Smooth muscle cell (in vitro differentiated cells): ENCODE data around the gene MVB12A. TPM values are rescaled to one million over a fixed set of nuclear protein-coding genes. Genes with fewer than 3 reads are reported as not detected.

Experiments used
- DNase-seq: peaks from one replicate; lab custom pipeline; 2025; ENCODE audit not compliant: unreplicated experiment; lab: John Stamatoyannopoulos, UW
- H2AFZ ChIP-seq: fragments of 200-600 bp; sonication (generic); 2 replicates; pipeline ENCODE4 v1.6.0; 2016; ENCODE audit warnings: antibody characterized with exemption, low read depth, mild to moderate bottlenecking
- H3F3A ChIP-seq: fragments of 200-600 bp; sonication (generic); 2 replicates; pipeline ENCODE4 v1.6.0; 2017; ENCODE audit warnings: antibody characterized with exemption, low read depth
- H3K27ac ChIP-seq: fragments of 200-600 bp; sonication (generic); 2 replicates; pipeline ENCODE4 v1.5.1; 2016; ENCODE audit warnings: low read depth, mild to moderate bottlenecking
- H3K27me3 ChIP-seq: fragments of 200-600 bp; sonication (generic); 2 replicates; pipeline ENCODE4 v1.6.1; 2016; ENCODE audit warnings: low read depth, mild to moderate bottlenecking
- H3K36me3 ChIP-seq: fragments of 200-600 bp; sonication (generic); 2 replicates; pipeline ENCODE4 v1.5.1; 2016; ENCODE audit warnings: low read depth
- H3K4me1 ChIP-seq: fragments of 200-600 bp; sonication (generic); 2 replicates; pipeline ENCODE4 v1.5.1; 2016; ENCODE audit warnings: low read depth
- H3K4me2 ChIP-seq: fragments of 200-600 bp; sonication (generic); 2 replicates; pipeline ENCODE4 v1.6.0; 2016; ENCODE audit warnings: mild to moderate bottlenecking
- H3K4me3 ChIP-seq: fragments of 200-600 bp; sonication (generic); 2 replicates; pipeline ENCODE4 v1.5.1; 2016; ENCODE audit warnings: mild to moderate bottlenecking
- H3K79me2 ChIP-seq: fragments of 200-600 bp; sonication (generic); 2 replicates; pipeline ENCODE4 v1.6.0; 2016; ENCODE audit warnings: low read depth, mild to moderate bottlenecking
- H3K9ac ChIP-seq: fragments of 200-600 bp; sonication (generic); 2 replicates; pipeline ENCODE4 v1.6.0; 2016; ENCODE audit warnings: low read depth
- H3K9me3 ChIP-seq: fragments of 200-600 bp; sonication (generic); replicated peaks from 2 replicates; pipeline ENCODE4 v1.5.1; 2016; ENCODE audit warnings: low read depth
- H4K20me1 ChIP-seq: fragments of 200-600 bp; sonication (generic); 2 replicates; pipeline ENCODE4 v1.6.0; 2016; ENCODE audit warnings: low read depth
- CTCF ChIP-seq: fragments of 200-600 bp; sonication (generic); IDR thresholded peaks from 2 replicates; pipeline ENCODE4 v1.5.1; 2017; ENCODE audit warnings: borderline replicate concordance, mild to moderate bottlenecking, antibody characterized with exemption; ENCODE audit not compliant: insufficient read depth, poor library complexity, severe bottlenecking
- WGBS: methylation state at CpG from one replicate; pipeline ENCODE4 v1.1.7; 2016; ENCODE audit warnings: low lambda C conversion rate; 5-methylcytosine and 5-hydroxymethylcytosine counted together
- polyA plus RNA-seq: library from polyadenylated mRNA; unstranded; fragments of >200 nt; fragmentation: Nextera tagmentation; extraction: Ambion mirVana; gene quantifications from 2 replicates; pipeline ENCODE4 v1.2.1, GENCODE V29; 2016
- total RNA-seq: library from RNA; depleted of rRNA; stranded (reverse); fragments of >200 nt; gene quantifications from 2 replicates; pipeline ENCODE4 v1.2.3, GENCODE V29; 2014

Gene MVB12A
- total and polyA plus RNA-seq, 2 experiments from 2014 or later, result 68.1 to 98.1 TPM

DNA sequence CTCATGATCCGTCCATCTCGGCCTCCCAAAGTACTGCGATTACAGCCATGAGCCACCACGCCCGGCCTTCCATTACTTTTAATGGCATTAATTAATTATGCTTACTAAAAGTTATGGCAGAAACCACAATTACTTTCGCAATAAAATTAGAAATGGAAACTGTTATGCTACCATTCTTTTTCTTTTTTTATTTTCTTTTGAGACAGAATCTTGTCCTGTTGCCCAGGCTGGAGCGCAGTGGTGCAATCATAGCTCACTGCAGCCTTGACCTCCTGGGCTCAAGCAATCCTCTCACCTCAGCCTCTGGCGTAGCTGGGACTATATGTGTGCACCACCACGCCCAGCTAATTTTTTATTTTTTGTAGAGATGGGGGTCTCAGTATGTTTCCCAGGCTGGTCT, 9.9 kb upstream of the MVB12A start:
- H3K4me2 ChIP-seq, result no peak overlapping the region
- H3K79me2 ChIP-seq, result no peaks in the 10 kb centered on the region
- no peak for DNase-seq
- TF ChIP-seq CTCF, result no peak
- no peak overlapping the region for H3K4me3 ChIP-seq
- H3K9ac ChIP-seq, result no peak overlapping the region
- peaks cover 5% of the 10 kb centered on the region for H3F3A ChIP-seq
- H2AFZ ChIP-seq, result no peak overlapping the region
- H3K27me3 ChIP-seq, result no peaks in the 10 kb centered on the region
- H4K20me1 ChIP-seq, result no peaks in the 10 kb centered on the region
- 98% methylated on average over 9 of the region's 9 CpGs for WGBS
- no peaks in the 10 kb centered on the region for H3K9me3 ChIP-seq
- H3K27ac ChIP-seq, result no peak overlapping the region
- H3K36me3 ChIP-seq, result no peaks in the 10 kb centered on the region
- peaks cover 18% of the 10 kb centered on the region for H3K4me1 ChIP-seq

- Histone ChIP-seq H3K36me3 (no peaks in the 10 kb centered on the region), H3K27ac (no peak overlapping the region), H2AFZ (no peak overlapping the region), H3K79me2 (no peaks in the 10 kb centered on the region), H3K4me2 (no peak overlapping the region), H3F3A (peaks cover 5% of the 10 kb centered on the region), H3K4me1 (peaks cover 17% of the 10 kb centered on the region), H3K9me3 (no peaks in the 10 kb centered on the region), H3K9ac (no peak overlapping the region), H3K27me3 (no peaks in the 10 kb centered on the region), H3K4me3 (no peak overlapping the region), H4K20me1 (no peaks in the 10 kb centered on the region)
- no peak for DNase-seq
- no peak for TF ChIP-seq CTCF
- WGBS, result 75% methylated on average over 11 of the region's 11 CpGs
Observed at GRCh38 chr19:17411801-17412200, 8.0 kb upstream of the MVB12A start.

DNA sequence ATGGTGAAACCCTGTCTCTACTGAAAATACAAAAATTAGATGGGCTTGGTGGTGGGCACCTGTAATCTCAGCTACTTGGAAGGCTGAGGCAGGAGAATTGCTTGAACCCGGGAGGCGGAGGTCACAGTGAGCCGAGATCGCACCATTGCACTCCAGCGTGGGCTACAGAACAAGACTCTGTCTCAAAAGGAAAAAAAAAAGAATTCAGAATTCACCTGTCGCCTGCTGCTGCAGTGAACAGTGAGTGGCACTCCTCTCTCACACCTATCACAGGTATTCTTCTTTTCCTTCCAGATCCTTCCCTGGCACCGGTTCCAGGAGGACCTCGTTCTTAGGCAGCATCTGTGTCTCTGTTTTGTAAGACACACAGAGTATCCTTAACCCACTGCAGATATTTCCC, 5.8 kb upstream of the MVB12A start:
- no peaks in the 10 kb centered on the region for H4K20me1 ChIP-seq
- no peak overlapping the region for H2AFZ ChIP-seq
- no peak overlapping the region for H3K27ac ChIP-seq
- WGBS, result 94% methylated on average over 8 of the region's 8 CpGs
- no peak overlapping the region for H3K9ac ChIP-seq
- no peaks in the 10 kb centered on the region for H3K9me3 ChIP-seq
- no peak for TF ChIP-seq CTCF
- H3K4me3 ChIP-seq, result no peak overlapping the region
- no peaks in the 10 kb centered on the region for H3K36me3 ChIP-seq
- no peak for DNase-seq
- H3K79me2 ChIP-seq, result no peaks in the 10 kb centered on the region
- H3K27me3 ChIP-seq, result no peaks in the 10 kb centered on the region
- peaks cover 9% of the 10 kb centered on the region for H3F3A ChIP-seq
- peaks cover 21% of the 10 kb centered on the region for H3K4me1 ChIP-seq
- no peak overlapping the region for H3K4me2 ChIP-seq

GRCh38 chr19:17415121-17415520, 4.7 kb upstream of the MVB12A start:
- Histone ChIP-seq H2AFZ (peak overlapping the region; percentile 81), H3F3A (peaks cover 13% of the 10 kb centered on the region), H3K4me2 (peak overlapping the region; percentile 73)

More at GRCh38 chr19:17415121-17415520, 4.7 kb upstream of the MVB12A start:
- H3K4me3 ChIP-seq, result peak overlapping the region; percentile 33
- no peaks in the 10 kb centered on the region for H3K9me3 ChIP-seq
- TF ChIP-seq CTCF, result no peak
- no peaks in the 10 kb centered on the region for H3K79me2 ChIP-seq
- 12% methylated on average over 6 of the region's 6 CpGs for whole genome bisulfite sequencing
- DNase-seq, result no peak
- H4K20me1 ChIP-seq, result no peaks in the 10 kb centered on the region
- peaks cover 24% of the 10 kb centered on the region for H3K4me1 ChIP-seq
- H3K36me3 ChIP-seq, result no peaks in the 10 kb centered on the region
- no peaks in the 10 kb centered on the region for H3K27me3 ChIP-seq
- H3K9ac ChIP-seq, result no peak overlapping the region
- H3K27ac ChIP-seq, result no peak overlapping the region
